ENCODE data around the gene MPDZ.

DNA sequence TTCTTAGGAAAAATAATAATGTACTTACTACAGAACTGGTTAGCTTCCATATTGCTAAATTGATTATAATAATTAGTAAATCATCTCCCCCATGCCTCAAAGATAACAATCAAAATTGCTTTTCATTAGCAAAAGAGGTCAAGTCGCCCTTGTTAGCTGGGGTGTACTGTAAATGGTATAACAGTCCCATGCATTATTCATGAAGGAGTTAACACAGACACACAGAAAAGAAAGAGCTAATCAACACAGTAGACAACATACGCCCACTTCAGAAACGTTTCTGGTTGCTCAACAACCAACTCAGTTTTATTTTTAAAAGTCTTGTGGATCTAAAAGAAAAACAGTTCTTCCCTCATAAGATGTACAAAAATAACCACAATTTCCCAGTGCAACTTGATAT is 100.2 kb downstream of the MPDZ start:
- TF ChIP-seq CTCF (IDR thresholded peaks at IDR 0.05) (no peak), POLR2A (IDR thresholded peaks at IDR 0.05) (no peak)
